Left renal pelvis (tissue), 4 donors: Measurements from ENCODE around the gene APOBEC3F. TPM values are rescaled to one million over a fixed set of nuclear protein-coding genes. Genes with fewer than 3 reads are reported as not detected.
"Not testable (repeated sequence)": the region's sequence is repeated elsewhere in the genome, so short reads cannot be mapped to it uniquely, and the experiment has no call there.

Experiments used
- DNase-seq, 4 donors: peaks; one replicate each; pipeline ENCODE4 v3.0.0-alpha.2; 2013; ENCODE audit warnings: low read depth in 4 of 4, low spot score in 3 of 4
- polyA plus RNA-seq, 4 donors: library from polyadenylated mRNA; unstranded; fragments of 120-200 nt; gene quantifications; one replicate each; pipeline ENCODE4 v1.2.1, GENCODE V29; 2013; ENCODE audit not compliant: insufficient read length in 4 of 4

The APOBEC3F gene
- polyA plus RNA-seq, 4 donors: 6.7 to 9.0 (median 8.5) TPM

DNA sequence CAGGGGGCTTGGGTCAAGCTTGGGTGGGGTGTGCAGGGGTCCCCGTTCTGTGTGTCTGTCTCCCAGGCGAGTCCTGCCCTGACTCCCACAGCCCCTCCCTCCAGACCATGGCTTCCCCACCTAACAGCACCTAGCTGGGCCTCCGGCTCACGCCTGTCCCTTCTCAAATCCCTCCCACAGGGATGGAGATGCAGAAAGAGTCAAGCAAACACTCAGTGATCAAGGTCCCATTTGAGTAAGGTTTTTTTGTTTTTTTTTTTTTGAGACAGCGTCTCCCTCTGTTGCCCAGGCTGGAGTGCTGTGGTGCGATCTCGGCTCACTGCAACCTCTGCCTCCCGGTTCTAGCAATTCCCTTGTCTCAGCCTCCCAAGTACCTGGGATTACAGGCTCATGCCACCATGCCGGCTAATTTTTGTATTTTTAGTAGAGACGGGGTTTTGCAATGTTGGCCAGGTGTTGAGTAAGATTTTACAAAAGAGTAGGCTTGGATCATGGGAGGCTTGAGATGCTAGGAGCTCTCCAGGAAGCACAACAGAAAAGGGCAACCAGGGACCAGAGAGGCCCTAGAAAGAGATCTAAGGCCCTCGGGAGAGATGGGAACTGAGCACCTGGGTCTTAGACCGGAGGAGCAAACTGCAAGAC, 14.0 kb upstream of the APOBEC3F start:
- no peak for DNase-seq

DNA sequence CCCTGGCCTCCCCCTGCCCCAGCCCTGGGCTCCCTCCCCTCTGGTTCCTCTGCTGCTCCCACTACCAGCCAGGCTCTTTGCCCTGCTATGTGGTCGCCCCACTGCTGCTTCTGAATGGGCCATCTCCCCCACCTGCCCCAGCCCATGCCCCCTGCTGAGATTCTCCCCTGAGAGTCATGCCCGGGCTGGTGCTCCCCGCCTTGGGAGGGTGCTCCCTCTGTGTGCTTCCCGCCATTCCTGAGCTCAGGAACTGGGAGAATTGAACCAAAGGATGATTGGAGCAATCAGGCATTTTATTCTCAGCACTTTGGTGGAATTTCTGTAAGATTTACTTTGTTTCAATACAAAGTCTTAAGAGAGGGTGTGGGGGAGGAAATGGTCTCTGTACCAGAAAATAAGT, 12.9 kb upstream of the APOBEC3F start:
- DNase-seq: no peak

- no peak for DNase-seq
Observed at GRCh38 chr22:39028281-39028680, 12.4 kb upstream of the APOBEC3F start.

GRCh38 chr22:39029227-39029626, 11.4 kb upstream of the APOBEC3F start:
- DNase-seq: no peak

GRCh38 chr22:39030705-39031104, 10.0 kb upstream of the APOBEC3F start:
- DNase-seq: no peak

GRCh38 chr22:39031434-39032295, 9.0 kb upstream of the APOBEC3F start:
- not testable (repeated sequence) for DNase-seq

DNA sequence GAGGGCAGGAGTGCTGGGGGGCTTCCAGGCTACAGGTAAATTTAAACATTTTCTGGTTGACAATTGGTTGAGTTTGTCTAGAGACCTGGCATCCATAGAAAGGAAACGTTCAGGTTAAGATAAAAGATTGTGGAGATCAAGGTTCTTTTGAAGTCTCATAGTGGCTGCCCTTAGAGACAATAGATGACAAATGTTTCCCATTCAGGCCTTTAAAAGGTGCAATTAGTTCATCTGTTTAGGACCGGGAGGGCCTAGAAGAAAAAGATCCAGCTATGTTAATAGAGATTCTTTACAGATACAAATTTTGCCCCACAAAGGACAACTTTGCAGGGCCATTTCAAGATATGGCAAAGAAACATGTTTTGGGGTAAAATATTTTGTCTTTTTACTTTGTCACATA, 3.6 kb upstream of the APOBEC3F start:
- DNase-seq: not testable (repeated sequence)

DNA sequence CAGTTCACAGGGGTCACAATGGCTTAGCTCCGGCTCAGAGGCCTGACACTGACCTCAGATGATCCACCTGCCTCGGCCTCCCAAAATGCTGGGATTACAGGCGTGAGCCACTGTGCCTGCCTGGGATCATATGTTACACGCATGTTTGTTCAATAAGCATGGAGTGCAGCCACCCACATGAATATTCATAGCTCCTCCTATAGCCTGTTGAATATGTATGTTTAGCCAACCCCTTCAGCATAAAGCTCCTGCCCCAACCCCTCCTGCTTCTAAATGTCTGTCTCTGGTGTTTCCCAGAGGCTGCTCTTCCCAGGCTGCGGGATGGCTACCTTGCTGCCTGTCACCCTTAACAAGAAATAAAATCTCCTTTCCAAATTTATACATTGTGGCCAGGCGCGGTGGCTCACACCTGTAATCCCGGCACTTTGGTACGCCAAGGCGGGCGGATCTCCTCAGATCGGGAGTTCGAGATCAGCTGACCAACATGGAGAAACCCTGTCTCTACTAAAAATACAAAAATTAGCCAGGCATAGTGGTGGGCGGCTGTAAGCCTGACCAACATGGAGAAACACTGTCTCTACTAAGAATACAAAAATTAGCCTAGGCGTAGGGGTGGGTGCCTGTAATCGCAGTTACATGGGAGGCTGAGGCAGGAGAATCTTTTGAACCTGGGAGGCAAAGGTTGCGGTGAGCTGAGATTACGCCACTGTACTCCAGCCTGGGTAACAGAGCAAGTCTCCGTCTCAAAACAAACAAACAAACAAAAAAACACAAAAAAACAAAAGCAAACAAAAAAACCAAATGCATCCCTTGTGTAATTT, 1.1 kb upstream of the APOBEC3F start:
- DNase-seq: no peak

DNA sequence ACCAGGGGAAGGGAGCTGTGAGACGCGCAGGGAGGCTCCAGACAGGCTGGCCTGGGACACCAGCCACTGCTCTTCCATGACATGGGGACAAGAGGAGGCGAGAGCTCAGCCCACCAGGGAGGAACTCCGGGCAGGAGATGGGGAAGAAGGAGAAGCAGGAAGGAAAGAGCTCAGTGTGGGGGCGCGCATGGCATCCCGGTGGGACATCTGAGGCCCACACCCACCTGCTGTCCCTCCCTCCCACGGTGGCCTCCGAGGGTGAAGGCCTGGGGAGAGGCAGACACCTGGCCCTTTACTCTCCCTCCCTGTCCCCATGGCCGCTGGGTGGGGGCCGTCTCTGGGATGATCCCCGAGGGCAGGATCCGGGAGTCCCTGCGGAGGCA, 518 bp upstream of the APOBEC3F start:
- not testable (repeated sequence) for DNase-seq

DNA sequence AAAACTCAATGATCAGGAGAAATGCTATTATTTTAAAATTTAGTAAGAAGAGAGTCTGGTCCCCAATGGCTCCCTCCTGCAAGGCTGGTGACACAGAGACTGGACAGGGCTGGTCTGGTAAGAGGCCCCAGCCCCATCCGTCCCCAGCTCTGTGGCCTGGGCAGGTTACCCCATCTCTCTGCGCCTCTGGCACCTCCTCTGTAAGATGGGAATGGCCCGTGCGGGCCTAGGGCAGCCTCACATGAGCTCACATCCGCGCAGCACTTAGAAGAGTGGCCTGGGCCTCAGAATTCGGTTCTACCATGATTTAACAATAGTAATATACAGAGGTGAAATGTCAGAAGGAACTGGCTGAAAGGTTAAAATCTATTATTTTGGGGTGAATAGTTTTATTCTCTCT, 1.2 kb downstream of the APOBEC3F start:
- no peak for DNase-seq

DNA sequence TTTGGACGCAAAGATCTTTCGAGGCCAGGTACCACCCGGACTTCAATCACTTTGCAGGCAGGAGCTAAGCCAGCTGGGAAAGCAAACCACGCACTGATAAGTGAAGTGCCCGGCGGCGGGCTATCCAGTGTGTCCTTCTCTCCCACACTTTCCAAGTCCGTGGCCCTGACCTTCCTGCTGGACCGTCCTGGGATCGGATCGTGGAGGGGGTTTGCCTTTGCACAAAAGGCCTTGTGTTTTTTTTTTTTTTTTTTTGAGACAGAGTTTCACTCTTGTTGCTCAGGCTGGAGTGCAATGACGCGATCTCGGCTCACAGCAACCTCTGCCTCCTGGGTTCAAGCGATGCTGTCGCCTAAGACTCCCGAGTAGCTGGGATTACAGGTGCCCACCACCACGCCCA, 2.4 kb downstream of the APOBEC3F start:
- DNase-seq: not testable (repeated sequence)

GRCh38 chr22:39045136-39045535, 4.5 kb downstream of the APOBEC3F start:
- DNase-seq: not testable (repeated sequence)

- not testable (repeated sequence) for DNase-seq
Observed at GRCh38 chr22:39049486-39049885, 8.8 kb downstream of the APOBEC3F start.

DNA sequence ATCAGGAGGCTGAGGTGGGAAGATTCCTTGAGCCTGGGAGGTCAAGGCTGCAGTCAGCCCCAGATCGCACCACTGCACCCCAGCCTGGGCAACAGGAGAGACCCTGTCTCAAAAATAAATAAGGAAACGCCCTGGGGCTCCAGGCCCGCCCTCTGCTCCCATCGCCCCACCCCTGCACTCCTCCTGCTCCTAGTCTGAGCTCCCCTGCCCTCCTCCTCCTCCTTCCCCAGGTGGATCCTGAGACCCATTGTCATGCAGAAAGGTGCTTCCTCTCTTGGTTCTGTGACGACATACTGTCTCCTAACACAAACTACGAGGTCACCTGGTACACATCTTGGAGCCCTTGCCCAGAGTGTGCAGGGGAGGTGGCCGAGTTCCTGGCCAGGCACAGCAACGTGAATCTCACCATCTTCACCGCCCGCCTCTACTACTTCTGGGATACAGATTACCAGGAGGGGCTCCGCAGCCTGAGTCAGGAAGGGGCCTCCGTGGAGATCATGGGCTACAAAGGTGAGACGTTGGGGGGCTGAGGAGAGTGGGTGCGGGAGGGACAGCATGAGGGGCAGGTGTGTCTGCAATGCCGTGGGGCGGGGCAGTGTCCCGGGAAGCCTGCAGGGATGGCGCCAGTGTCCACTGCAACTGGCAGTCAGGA, 11.3 kb downstream of the APOBEC3F start:
- DNase-seq: not testable (repeated sequence)

DNA sequence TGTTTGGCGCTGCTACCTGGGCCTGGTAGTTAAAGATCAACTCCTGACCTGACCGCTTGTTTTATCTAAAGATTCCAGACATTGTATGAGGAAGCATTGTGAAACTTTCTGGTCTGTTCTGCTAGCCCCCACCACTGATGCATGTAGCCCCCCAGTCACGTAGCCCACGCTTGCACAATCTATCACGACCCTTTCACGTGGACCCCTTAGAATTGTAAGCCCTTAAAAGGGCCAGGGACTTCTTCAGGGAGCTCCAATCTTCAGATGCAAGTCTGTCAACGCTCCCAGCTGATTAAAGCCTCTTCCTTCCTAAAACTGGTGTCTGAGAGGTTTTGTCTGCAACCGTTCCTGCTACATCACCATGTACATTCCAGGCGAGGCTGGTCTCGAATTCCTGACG, 15.0 kb downstream of the APOBEC3F start:
- no peak for DNase-seq

GRCh38 chr22:39061290-39061689, 20.6 kb downstream of the APOBEC3F start:
- DNase-seq: not testable (repeated sequence)

DNA sequence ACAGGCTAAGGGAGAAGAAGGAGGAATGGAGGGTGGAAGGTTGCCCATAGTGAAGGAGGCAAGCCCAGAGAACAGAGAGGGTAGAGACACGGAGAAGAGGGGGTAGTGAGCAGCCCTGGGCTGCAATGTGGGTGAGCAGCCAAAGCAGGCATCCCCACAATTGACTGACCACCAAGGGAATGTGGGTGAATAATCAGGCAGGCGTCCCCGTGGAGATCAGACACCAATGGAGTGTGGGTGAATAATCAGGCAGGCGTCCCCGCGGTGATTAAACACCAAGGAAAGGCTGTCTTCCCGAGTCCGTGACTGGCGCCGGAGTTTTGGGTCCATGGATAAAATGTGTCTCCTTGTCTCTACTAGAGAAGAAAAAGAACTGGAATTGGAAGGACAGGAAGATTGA, 21.3 kb downstream of the APOBEC3F start:
- not testable (repeated sequence) for DNase-seq

DNA sequence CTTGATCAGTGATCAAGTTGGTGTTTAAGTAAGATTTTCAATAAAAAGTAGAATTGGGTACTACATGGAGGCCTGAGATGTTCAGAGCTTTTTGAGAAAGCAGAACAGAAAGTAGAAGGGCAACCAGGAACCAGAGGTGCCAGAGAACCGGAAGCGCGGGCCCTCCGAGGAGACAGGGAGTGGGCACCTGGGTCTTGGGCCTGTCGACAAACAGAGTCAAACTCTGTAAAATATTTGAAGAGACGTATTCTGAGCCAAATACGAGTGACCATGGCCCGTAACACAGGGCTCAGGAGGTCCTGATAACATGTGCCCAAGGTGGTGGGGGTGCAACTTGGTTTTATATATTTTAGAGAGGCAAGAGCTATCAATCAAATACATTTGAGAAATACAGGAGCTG, 23.2 kb downstream of the APOBEC3F start:
- not testable (repeated sequence) for DNase-seq

- not testable (repeated sequence) for DNase-seq
Observed at GRCh38 chr22:39066442-39067276, 26.0 kb downstream of the APOBEC3F start.
